SK-N-MC (cell line): Measurements from ENCODE around the gene THPO.
A peak's percentile ranks its signal among the peaks of the same experiment; 100 is the strongest.

Experiments
- EZH2 ChIP-seq: fragments of 200-600 bp; sonication (generic); IDR thresholded peaks from one replicate; pipeline ENCODE4 v1.6.1; 2017; ENCODE audit warnings: antibody characterized with exemption
- FOXP2 ChIP-seq: optimal IDR thresholded peaks from 2 replicates; pipeline ENCODE3; 2011; ENCODE audit warnings: mild to moderate bottlenecking, moderate library complexity; ENCODE audit not compliant: insufficient read depth; ENCODE audit errors: extremely low read length, control extremely low read depth
- POLR2AphosphoS5 ChIP-seq: IDR thresholded peaks from 2 replicates; pipeline ENCODE4 v1.6.1; 2012; ENCODE audit warnings: mild to moderate bottlenecking, low read depth, low read length, borderline replicate concordance

DNA sequence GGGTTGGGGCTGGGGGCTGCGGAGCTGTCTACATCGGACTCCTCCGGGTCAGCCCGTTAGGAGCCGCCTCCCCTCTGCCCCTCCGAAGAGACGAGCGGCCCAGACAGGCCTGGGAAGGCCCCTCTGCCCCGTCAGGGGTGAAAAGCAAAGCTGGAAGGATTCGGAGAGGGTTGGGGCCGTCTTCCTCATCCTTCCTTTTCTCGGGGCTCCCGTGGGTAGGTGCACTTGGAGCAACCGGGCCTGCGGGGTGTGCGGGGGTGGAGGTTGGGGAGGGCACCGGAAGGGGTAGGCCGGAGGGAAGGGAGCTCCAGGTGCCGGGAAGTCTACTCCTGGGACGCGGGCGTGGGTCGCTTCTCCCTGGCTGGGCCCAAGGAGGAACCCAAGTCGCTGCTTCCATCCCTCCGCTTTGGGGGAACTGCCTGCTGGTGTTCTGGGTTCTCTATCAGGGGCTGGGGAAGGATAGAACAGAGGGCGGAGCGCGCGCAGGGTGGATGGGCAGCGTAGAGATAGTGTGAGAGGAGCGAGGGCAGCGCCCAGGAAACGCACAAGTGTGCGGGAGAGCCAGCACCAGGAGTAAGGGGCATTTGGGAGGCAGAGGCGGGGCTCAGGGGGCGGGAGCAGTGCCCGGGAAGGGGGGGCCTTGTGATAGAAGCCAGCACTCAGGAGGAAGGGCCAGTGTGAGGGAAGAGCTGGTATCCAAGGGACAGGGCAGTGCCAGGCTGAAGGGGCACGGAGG is 15.9 kb downstream of the THPO start:
- TF ChIP-seq EZH2 (no peak), POLR2AphosphoS5 (peak; percentile 61), FOXP2 (no peak)
